Astrocyte of the spinal cord (primary cell): ENCODE data around the gene SLC10A7.
A peak's percentile ranks its signal among the peaks of the same experiment; 100 is the strongest.

Experiments
- DNase-seq: peaks from one replicate; pipeline ENCODE4 v3.0.0; 2011; ENCODE audit warnings: low read depth, low spot score
- H3K4me3 ChIP-seq: 2 replicates; pipeline ENCODE4 v1.5.1; 2011; ENCODE audit warnings: low read depth, mild to moderate bottlenecking, low read length, moderate library complexity
- in situ Hi-C: cut with HindIII; loops from 2 replicates; pipeline ENCODE4 v1.10.0; 2017; ENCODE audit warnings: low sequenced_read_pairs
- TF ChIP-seq, protein P1 (sequence below): IDR thresholded peaks from 2 replicates; pipeline ENCODE4 v1.5.1; 2012; ENCODE audit warnings: low read depth, mild to moderate bottlenecking, low read length, inconsistent platforms

Gene SLC10A7

DNA sequence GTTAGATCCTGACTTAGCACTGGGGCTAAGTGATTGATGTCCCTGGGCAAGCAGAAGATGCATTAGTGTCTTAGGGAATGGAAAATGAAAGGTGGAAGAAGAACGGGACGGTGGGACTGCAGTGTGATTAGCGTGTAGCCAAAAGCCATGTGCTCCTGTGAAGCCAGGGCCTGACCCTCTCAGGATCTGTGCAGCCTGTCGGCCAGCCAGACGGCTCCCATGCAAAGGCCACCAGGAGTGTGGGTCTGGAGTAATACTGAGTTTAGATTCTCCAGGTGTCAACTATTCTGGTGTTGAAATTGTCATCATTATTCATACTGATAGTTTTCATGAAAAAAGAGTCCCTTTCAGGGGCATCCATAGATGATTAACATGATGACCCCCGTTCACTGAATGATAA is 275.4 kb downstream of the SLC10A7 start:
- no peak for DNase-seq
- H3K4me3 ChIP-seq, result no peak overlapping the region
- TF ChIP-seq, protein P1, sequence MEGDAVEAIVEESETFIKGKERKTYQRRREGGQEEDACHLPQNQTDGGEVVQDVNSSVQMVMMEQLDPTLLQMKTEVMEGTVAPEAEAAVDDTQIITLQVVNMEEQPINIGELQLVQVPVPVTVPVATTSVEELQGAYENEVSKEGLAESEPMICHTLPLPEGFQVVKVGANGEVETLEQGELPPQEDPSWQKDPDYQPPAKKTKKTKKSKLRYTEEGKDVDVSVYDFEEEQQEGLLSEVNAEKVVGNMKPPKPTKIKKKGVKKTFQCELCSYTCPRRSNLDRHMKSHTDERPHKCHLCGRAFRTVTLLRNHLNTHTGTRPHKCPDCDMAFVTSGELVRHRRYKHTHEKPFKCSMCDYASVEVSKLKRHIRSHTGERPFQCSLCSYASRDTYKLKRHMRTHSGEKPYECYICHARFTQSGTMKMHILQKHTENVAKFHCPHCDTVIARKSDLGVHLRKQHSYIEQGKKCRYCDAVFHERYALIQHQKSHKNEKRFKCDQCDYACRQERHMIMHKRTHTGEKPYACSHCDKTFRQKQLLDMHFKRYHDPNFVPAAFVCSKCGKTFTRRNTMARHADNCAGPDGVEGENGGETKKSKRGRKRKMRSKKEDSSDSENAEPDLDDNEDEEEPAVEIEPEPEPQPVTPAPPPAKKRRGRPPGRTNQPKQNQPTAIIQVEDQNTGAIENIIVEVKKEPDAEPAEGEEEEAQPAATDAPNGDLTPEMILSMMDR, result no peak
- in situ Hi-C loops, result no loop called here

DNA sequence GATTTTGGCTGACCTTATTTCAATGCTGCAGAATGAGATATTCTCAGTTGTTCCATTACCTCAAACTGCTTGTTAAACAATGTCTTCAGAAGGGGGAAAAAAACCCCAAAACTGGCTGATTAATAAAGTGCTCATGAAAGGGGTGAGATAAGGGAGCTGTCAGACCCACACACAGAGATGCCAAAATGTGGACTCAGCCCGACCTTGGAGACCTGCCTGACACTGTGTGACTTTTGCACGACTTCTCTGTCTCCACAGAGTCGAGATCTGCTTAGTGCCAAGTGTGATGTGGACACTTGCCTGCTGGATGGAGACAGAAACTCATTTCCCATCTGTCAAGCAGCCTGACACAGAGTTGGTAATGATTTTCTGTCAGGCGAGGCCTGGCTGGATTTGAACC is 275.9 kb downstream of the SLC10A7 start:
- no peak overlapping the region for H3K4me3 ChIP-seq
- in situ Hi-C loops, result no loop called here
- TF ChIP-seq, protein P1, result no peak
- DNase-seq, result no peak

DNA sequence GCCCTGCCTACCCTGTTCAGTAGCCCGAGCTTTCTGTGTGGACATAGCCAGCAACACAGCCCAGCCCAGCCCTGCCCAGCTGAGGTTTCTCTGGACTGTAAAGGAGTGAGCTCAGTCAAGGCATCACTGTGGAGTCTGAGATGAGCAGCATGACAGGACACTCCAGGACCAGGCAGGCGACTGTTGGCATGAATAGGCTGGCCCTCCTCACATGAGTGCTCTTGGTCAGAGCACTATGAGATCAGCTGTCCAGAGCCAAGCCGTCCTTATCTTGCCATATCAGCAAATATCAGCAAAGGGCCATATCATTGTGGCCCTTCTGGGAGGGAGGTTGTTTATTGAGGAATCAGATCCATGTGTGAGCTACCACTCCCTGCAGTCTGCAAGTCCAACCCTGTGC is 276.5 kb downstream of the SLC10A7 start:
- in situ Hi-C loops, result no loop called here
- TF ChIP-seq, protein P1, result no peak
- no peak for DNase-seq
- no peak overlapping the region for H3K4me3 ChIP-seq

DNA sequence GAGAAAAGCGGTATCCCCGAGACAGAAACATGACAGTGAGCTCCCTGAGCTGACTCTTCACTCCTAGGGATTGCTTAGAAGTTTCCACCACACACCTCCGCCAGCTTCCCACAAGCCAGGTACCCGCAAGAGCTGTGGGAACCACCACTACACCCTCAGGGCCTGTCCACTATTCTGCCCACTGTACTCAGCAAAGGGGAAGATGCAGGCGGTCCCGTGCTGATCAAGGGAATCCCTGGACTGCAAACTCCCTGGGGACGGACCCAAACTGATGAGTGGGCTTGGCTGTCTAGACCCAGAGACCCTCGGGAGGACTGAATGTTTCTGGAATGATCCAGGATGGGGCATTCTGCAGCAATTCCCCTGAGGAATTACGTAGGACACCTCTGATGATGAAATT is 277.2 kb downstream of the SLC10A7 start:
- H3K4me3 ChIP-seq, result no peak overlapping the region
- TF ChIP-seq, protein P1, result no peak
- in situ Hi-C loops, result no loop called here
- no peak for DNase-seq

DNA sequence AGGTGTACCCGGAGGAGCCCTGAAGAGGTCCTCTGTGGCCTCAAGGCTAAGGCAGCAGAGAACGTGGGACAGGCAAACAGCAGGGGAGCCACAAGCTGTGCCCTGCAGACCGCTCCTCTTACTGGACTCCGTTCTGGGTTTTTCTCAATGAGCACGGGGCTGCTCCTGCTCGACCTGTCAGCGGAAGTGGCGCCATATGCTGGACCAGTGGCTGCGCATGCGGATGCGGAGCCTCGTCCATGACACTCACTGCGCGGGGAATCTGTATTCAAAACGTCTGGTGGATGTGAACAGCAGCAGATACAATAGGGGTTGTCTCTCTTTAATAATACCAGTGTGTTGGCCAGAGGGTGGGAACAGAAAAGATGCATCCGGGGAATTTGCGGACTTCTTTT is 277.9 kb downstream of the SLC10A7 start:
- H3K4me3 ChIP-seq, result no peak overlapping the region
- DNase-seq, result no peak
- TF ChIP-seq, protein P1, result no peak
- in situ Hi-C loops, result no loop called here

DNA sequence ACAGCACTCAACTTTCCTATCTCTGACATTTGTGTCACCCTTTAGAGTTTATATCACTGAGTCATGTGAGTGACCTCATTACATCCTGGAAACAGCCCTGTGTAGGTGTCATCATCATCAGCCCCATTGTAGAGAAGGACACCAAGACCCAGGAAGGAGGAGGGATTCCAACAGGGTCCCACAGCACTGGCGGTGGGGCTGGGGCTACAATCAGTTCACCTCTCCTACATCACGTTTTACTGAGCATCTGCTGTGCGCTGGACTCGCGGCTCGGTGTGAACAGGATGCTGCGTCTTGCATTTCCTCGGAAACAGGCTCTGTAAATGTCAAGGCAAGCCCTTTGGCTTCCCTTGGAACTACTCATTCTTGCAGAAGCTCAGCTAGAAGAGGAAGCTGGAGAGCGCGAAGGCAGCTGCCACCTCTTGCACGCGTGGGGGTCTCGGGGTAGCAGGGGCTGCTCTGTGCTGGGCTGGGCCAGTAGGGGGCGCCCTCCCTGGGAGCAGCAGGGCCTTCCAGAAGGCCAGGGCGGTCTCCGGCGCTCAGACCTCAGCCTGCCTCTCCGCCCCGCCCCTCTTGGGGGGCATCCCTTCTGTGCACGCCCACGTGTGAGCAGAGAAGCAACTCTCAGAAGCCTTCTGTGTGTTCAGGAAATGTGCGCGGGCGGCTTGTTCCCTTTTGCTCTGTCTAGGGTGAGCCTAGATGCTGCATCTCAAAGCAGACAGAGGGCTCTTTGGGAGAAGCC is 278.4 kb downstream of the SLC10A7 start:
- H3K4me3 ChIP-seq, result no peak overlapping the region
- TF ChIP-seq, protein P1, result peak; percentile 50
- DNase-seq, result no peak
- in situ Hi-C loops, result no loop called here
